Activated T-helper 1 cell treated with anti-CD3 and anti-CD28 coated beads, Interleukin-12 subunit alpha, Interleukin-12 subunit beta, Interleukin-2, Interleukin-4 antibody, amounts not matched to agents 30 ng/mL and 10 ng/mL and 1 ng/mL, durations not matched to agents 14 hours and 24 hours and 36 hours (primary cell): Measurements from ENCODE around the gene NAV2. TPM values are rescaled to one million over a fixed set of nuclear protein-coding genes. Genes with fewer than 3 reads are reported as not detected.

Source experiments
- DNase-seq: peaks from one replicate; pipeline ENCODE4 v3.0.0; 2021; ENCODE audit warnings: low spot score
- H3K27ac Mint-ChIP-seq: one replicate; pipeline ENCODE4 v1.8.0; 2021; ENCODE audit warnings: mild to moderate bottlenecking, mixed read lengths
- H3K27me3 Mint-ChIP-seq: one replicate; pipeline ENCODE4 v1.8.0; 2022; ENCODE audit warnings: mild to moderate bottlenecking, moderate library complexity, mixed read lengths; ENCODE audit not compliant: insufficient read depth
- H3K36me3 Mint-ChIP-seq: one replicate; pipeline ENCODE4 v1.8.0; 2021; ENCODE audit warnings: low read depth, mixed read lengths
- H3K4me1 Mint-ChIP-seq: one replicate; pipeline ENCODE4 v1.8.0; 2021; ENCODE audit warnings: low read depth, mixed read lengths
- H3K4me3 Mint-ChIP-seq: one replicate; pipeline ENCODE4 v1.8.0; 2021; ENCODE audit warnings: mild to moderate bottlenecking, moderate library complexity, mixed read lengths
- H3K9me3 Mint-ChIP-seq: one replicate; pipeline ENCODE4 v1.8.0; 2021; ENCODE audit warnings: mixed read lengths
- intact Hi-C: fragments of 100-400 bp; cut with micrococcal nuclease; formaldehyde crosslinking; loops from one replicate; pipeline ENCODE4 v1.15.1; 2024
- total RNA-seq: library from RNA; stranded (reverse); gene quantifications from 2 replicates; pipeline ENCODE4 v1.2.3, GENCODE V29; 2022

The NAV2 gene
- total RNA-seq, 1 donor from 2014 or later, result 0.34 TPM

GRCh38 chr11:19907839-19908238, 195.2 kb downstream of the NAV2 start:
- H3K4me1 Mint-ChIP-seq, result no peaks in the 10 kb centered on the region
- intact Hi-C loops, result no loop called here
- no peaks in the 10 kb centered on the region for H3K9me3 Mint-ChIP-seq
- no peak overlapping the region for H3K27ac Mint-ChIP-seq
- H3K36me3 Mint-ChIP-seq, result no peaks in the 10 kb centered on the region
- no peak overlapping the region for H3K4me3 Mint-ChIP-seq
- DNase-seq, result no peak
- H3K27me3 Mint-ChIP-seq, result peaks cover 3% of the 10 kb centered on the region

GRCh38 chr11:19910931-19911330, 198.3 kb downstream of the NAV2 start:
- intact Hi-C loops, result no loop called here
- no peaks in the 10 kb centered on the region for H3K9me3 Mint-ChIP-seq
- H3K36me3 Mint-ChIP-seq, result no peaks in the 10 kb centered on the region
- H3K27ac Mint-ChIP-seq, result no peak overlapping the region
- DNase-seq, result no peak
- H3K4me1 Mint-ChIP-seq, result no peaks in the 10 kb centered on the region
- H3K4me3 Mint-ChIP-seq, result no peak overlapping the region
- H3K27me3 Mint-ChIP-seq, result peaks cover 6% of the 10 kb centered on the region

GRCh38 chr11:19912115-19912957, 199.7 kb downstream of the NAV2 start:
- Mint-ChIP-seq H3K4me1 (no peaks in the 10 kb centered on the region), H3K36me3 (no peaks in the 10 kb centered on the region), H3K27ac (no peak overlapping the region), H3K9me3 (no peaks in the 10 kb centered on the region), H3K4me3 (no peak overlapping the region), H3K27me3 (peaks cover 6% of the 10 kb centered on the region)
- DNase-seq, result no peak
- intact Hi-C loops, result no loop called here

GRCh38 chr11:19912958-19913892, 200.6 kb downstream of the NAV2 start:
- intact Hi-C loops, result no loop called here
- peaks cover 7% of the 10 kb centered on the region for H3K27me3 Mint-ChIP-seq
- H3K4me3 Mint-ChIP-seq, result no peak overlapping the region

GRCh38 chr11:19913893-19914249, 201.2 kb downstream of the NAV2 start:
- H3K9me3 Mint-ChIP-seq, result no peaks in the 10 kb centered on the region
- no peak for DNase-seq

More at GRCh38 chr11:19912958-19913892, 200.6 kb downstream of the NAV2 start:
- Mint-ChIP-seq H3K9me3 (no peaks in the 10 kb centered on the region), H3K36me3 (no peaks in the 10 kb centered on the region), H3K4me1 (no peaks in the 10 kb centered on the region), H3K27ac (no peak overlapping the region)
- no peak for DNase-seq

GRCh38 chr11:19915808-19916207, 203.2 kb downstream of the NAV2 start:
- Mint-ChIP-seq H3K27me3 (peaks cover 7% of the 10 kb centered on the region), H3K4me1 (no peaks in the 10 kb centered on the region), H3K36me3 (no peaks in the 10 kb centered on the region), H3K9me3 (no peaks in the 10 kb centered on the region), H3K4me3 (no peak overlapping the region), H3K27ac (no peak overlapping the region)
- DNase-seq, result no peak
- intact Hi-C loops, result no loop called here

More at GRCh38 chr11:19913893-19914249, 201.2 kb downstream of the NAV2 start:
- Mint-ChIP-seq H3K4me3 (no peak overlapping the region), H3K36me3 (no peaks in the 10 kb centered on the region), H3K27ac (no peak overlapping the region), H3K27me3 (peaks cover 7% of the 10 kb centered on the region), H3K4me1 (no peaks in the 10 kb centered on the region)
- intact Hi-C loops, result no loop called here

GRCh38 chr11:19917069-19917468, 204.4 kb downstream of the NAV2 start:
- DNase-seq, result no peak
- Mint-ChIP-seq H3K4me3 (no peak overlapping the region), H3K9me3 (no peaks in the 10 kb centered on the region), H3K27ac (no peak overlapping the region), H3K36me3 (no peaks in the 10 kb centered on the region), H3K27me3 (peaks cover 7% of the 10 kb centered on the region), H3K4me1 (no peaks in the 10 kb centered on the region)
- intact Hi-C loops, result no loop called here

- H3K9me3 Mint-ChIP-seq, result no peaks in the 10 kb centered on the region
- no peak for DNase-seq
- H3K27me3 Mint-ChIP-seq, result peaks cover 2% of the 10 kb centered on the region
- no peak overlapping the region for H3K4me3 Mint-ChIP-seq
- no peaks in the 10 kb centered on the region for H3K36me3 Mint-ChIP-seq
- intact Hi-C loops, result no loop called here
- H3K4me1 Mint-ChIP-seq, result no peaks in the 10 kb centered on the region
- no peak overlapping the region for H3K27ac Mint-ChIP-seq
These were observed 205.8 kb downstream of the NAV2 start for GRCh38 chr11:19918302-19919049.

- Mint-ChIP-seq H3K27ac (no peak overlapping the region), H3K27me3 (peaks cover 2% of the 10 kb centered on the region), H3K4me1 (no peaks in the 10 kb centered on the region), H3K4me3 (no peak overlapping the region), H3K36me3 (no peaks in the 10 kb centered on the region), H3K9me3 (no peaks in the 10 kb centered on the region)
- DNase-seq, result no peak
- intact Hi-C loops, result no loop called here
These were observed 206.5 kb downstream of the NAV2 start for GRCh38 chr11:19919050-19919561.

GRCh38 chr11:19920982-19921381, 208.3 kb downstream of the NAV2 start:
- H3K36me3 Mint-ChIP-seq, result no peaks in the 10 kb centered on the region
- H3K27ac Mint-ChIP-seq, result no peak overlapping the region
- no peaks in the 10 kb centered on the region for H3K9me3 Mint-ChIP-seq
- no peak for DNase-seq
- intact Hi-C loops, result no loop called here
- no peaks in the 10 kb centered on the region for H3K4me1 Mint-ChIP-seq
- H3K27me3 Mint-ChIP-seq, result peaks cover 5% of the 10 kb centered on the region
- no peak overlapping the region for H3K4me3 Mint-ChIP-seq

- Mint-ChIP-seq H3K27me3 (peaks cover 7% of the 10 kb centered on the region), H3K36me3 (no peaks in the 10 kb centered on the region), H3K4me1 (no peaks in the 10 kb centered on the region), H3K27ac (no peak overlapping the region), H3K4me3 (no peak overlapping the region), H3K9me3 (no peaks in the 10 kb centered on the region)
- DNase-seq, result no peak
- intact Hi-C loops, result no loop called here
These were observed 209.5 kb downstream of the NAV2 start for GRCh38 chr11:19921976-19922688.

GRCh38 chr11:19922689-19923035, 210.0 kb downstream of the NAV2 start:
- no peak for DNase-seq
- no peaks in the 10 kb centered on the region for H3K9me3 Mint-ChIP-seq
- H3K4me1 Mint-ChIP-seq, result no peaks in the 10 kb centered on the region
- H3K36me3 Mint-ChIP-seq, result no peaks in the 10 kb centered on the region
- no peak overlapping the region for H3K4me3 Mint-ChIP-seq
- H3K27ac Mint-ChIP-seq, result no peak overlapping the region
- peaks cover 7% of the 10 kb centered on the region for H3K27me3 Mint-ChIP-seq
- intact Hi-C loops, result no loop called here
